Measurements from ENCODE around the gene LLCFC1.

The LLCFC1 gene

GRCh38 chr7:142939226-142939910, at the start of gene LLCFC1:
LLCFC1 (plus strand) TSS chr7:142939484; CDS start chr7:142939622, 138 bp downstream.
- no peak for FAIRE-seq

GRCh38 chr7:142889816-142890215, 49.5 kb upstream of the LLCFC1 start:
- FAIRE-seq, result no peak

GRCh38 chr7:142890874-142891485, 48.3 kb upstream of the LLCFC1 start:
- no peak for FAIRE-seq

GRCh38 chr7:142891490-142892082, 47.7 kb upstream of the LLCFC1 start:
- FAIRE-seq, result no peak

- FAIRE-seq, result no peak
These were observed 46.3 kb upstream of the LLCFC1 start for GRCh38 chr7:142892951-142893350.

- no peak for FAIRE-seq
These were observed 44.9 kb upstream of the LLCFC1 start for GRCh38 chr7:142894112-142894984.

- FAIRE-seq, result no peak
These were observed 44.2 kb upstream of the LLCFC1 start for GRCh38 chr7:142894985-142895593.

- FAIRE-seq, result no peak
These were observed 43.1 kb upstream of the LLCFC1 start for GRCh38 chr7:142896151-142896550.

- FAIRE-seq, result no peak
These were observed 42.4 kb upstream of the LLCFC1 start for GRCh38 chr7:142896741-142897379.

- FAIRE-seq, result no peak
These were observed 41.6 kb upstream of the LLCFC1 start for GRCh38 chr7:142897691-142898090.

- no peak for FAIRE-seq
These were observed 40.7 kb upstream of the LLCFC1 start for GRCh38 chr7:142898377-142899170.

- FAIRE-seq, result no peak
These were observed 39.6 kb upstream of the LLCFC1 start for GRCh38 chr7:142899661-142900060.

GRCh38 chr7:142901426-142902259, 37.6 kb upstream of the LLCFC1 start:
- FAIRE-seq, result no peak

GRCh38 chr7:142904128-142904527, 35.2 kb upstream of the LLCFC1 start:
- FAIRE-seq, result no peak

GRCh38 chr7:142905759-142906158, 33.5 kb upstream of the LLCFC1 start:
- no peak for FAIRE-seq

- no peak for FAIRE-seq
These were observed 32.6 kb upstream of the LLCFC1 start for GRCh38 chr7:142906643-142907042.

- FAIRE-seq, result no peak
These were observed 31.0 kb upstream of the LLCFC1 start for GRCh38 chr7:142908290-142908689.

- no peak for FAIRE-seq
These were observed 30.1 kb upstream of the LLCFC1 start for GRCh38 chr7:142908921-142909890.

GRCh38 chr7:142910031-142910433, 29.3 kb upstream of the LLCFC1 start:
- FAIRE-seq, result no peak

Data from G401.6 (cell line).